GM20000 (cell line): ENCODE measurements around the gene TTC19.

ENCODE experiments used
- DNase-seq: peaks from one replicate; pipeline ENCODE4 v3.0.0; 2012; ENCODE audit warnings: low spot score
- TF ChIP-seq, protein P1 (sequence below): IDR thresholded peaks from 2 replicates; pipeline ENCODE4 v1.5.1; 2012; ENCODE audit warnings: mild to moderate bottlenecking, control low read depth; ENCODE audit errors: extremely low read depth, missing control alignments

TTC19 gene

DNA sequence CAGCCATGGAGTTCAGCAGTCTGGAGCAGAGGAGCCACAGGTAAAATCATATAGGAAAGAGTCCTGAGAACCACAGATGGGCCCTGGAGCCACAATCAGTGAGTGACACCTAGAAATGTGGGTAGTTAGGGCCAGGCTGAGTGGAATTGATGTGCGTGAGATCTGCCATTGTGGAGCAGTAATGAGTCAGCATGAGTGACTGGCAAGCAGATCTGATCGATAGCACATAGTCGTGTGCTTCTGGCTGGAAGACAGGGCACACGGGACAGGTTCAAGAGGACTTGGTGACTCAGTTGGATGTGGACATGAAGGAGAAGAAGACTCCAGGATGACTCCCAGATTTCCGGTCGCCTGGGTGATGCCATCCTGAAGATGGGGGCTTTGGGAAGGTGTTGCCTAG, 42.4 kb upstream of the TTC19 start:
- TF ChIP-seq, protein P1, sequence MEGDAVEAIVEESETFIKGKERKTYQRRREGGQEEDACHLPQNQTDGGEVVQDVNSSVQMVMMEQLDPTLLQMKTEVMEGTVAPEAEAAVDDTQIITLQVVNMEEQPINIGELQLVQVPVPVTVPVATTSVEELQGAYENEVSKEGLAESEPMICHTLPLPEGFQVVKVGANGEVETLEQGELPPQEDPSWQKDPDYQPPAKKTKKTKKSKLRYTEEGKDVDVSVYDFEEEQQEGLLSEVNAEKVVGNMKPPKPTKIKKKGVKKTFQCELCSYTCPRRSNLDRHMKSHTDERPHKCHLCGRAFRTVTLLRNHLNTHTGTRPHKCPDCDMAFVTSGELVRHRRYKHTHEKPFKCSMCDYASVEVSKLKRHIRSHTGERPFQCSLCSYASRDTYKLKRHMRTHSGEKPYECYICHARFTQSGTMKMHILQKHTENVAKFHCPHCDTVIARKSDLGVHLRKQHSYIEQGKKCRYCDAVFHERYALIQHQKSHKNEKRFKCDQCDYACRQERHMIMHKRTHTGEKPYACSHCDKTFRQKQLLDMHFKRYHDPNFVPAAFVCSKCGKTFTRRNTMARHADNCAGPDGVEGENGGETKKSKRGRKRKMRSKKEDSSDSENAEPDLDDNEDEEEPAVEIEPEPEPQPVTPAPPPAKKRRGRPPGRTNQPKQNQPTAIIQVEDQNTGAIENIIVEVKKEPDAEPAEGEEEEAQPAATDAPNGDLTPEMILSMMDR, result no peak
- no peak for DNase-seq

DNA sequence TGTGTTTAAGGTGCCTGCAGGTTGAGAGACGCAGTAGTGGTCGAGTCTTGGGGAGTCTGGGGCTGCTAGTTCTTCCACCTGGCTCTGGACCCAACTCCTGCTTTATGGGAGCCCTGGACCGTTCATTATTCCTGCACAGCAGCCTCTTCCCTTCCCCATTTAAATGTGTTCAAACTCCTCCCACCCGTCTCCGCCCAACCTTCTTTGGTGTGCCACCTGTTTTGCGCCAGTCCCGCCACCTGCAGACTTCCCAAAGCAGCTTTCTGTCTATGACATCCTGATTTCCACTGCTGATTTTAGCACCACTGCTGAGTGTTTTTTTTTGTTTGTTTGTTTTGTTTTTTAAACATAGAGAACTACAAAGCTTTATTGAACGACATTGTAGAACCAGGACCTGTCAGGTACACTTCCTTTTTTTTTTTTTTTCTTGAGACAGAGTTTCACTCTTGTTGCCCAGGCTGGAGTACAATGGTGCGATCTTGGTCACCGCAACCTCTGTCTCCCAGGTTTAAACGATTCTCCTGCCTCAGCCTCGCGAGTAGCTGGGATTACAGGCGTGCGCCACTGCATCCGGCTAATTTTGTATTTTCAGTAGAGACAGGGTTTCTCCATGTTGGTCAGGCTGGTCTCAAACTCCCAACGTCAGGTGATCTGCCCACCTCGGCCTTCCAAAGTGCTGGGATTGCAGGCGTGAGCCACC, 41.9 kb upstream of the TTC19 start:
- TF ChIP-seq, protein P1, result no peak
- DNase-seq, result no peak

DNA sequence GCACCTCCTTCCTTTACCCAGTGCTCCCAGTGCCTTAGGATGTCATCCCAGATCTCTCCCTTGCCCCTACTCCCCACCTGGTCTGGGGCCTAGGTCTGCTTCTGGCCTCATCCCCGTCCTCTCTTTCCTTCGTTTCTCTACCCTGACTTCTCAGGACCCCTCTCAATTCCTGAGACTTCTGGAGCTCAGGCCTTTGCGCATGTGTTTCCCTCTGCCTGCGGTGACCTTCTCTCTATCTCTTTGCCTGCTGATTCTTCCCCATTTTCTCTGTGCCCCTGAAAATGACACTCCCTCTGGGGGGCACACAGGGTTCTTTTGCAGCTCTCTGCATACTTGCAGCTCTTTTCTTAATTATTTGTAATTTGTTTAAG, 41.2 kb upstream of the TTC19 start:
- DNase-seq, result no peak
- TF ChIP-seq, protein P1, result no peak

DNA sequence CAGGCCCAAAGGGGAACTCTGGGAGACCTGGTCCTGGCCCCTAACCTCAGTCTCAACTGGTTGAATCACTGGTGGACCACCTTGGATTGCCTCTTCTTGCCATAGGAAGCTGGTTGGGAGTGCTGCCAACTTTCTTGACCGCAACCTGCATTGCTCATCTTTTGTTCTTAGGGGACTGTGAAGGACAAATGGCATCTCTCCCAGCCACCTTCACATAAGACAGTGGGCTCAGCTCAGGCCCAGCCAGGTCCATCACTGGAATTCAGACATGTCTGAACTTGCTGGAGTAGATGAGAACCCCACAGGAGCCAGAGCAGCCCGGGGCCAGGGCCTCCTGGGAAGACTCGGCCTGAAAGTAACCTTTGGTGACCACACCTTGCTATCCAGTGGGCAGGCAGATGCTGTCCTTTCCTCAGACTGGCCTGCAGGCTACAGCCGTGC, 35.9 kb upstream of the TTC19 start:
- TF ChIP-seq, protein P1, result no peak

DNA sequence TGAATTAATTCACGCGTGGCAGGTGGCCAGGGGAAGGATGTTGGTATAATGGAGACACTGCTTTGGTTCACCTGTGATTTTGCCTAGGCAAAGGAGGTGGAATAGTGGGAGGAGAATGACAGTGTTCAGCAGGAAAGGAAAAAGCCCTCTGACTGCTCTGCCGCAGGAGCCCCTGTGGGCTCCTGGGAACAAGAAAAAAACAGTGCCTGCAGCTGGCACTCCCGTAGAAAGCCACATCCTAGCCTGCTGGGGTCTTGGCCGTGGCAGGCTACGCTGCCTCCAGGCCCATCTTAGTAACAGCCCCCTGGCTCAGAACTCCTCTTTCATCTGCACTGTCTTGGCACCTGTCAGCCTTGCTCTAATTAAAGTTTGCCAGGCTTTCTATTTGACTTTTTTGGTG, 34.1 kb upstream of the TTC19 start:
- DNase-seq, result no peak
- TF ChIP-seq, protein P1, result no peak

More for the DNA sequence above, 35.9 kb upstream of the TTC19 start:
- DNase-seq, result no peak

DNA sequence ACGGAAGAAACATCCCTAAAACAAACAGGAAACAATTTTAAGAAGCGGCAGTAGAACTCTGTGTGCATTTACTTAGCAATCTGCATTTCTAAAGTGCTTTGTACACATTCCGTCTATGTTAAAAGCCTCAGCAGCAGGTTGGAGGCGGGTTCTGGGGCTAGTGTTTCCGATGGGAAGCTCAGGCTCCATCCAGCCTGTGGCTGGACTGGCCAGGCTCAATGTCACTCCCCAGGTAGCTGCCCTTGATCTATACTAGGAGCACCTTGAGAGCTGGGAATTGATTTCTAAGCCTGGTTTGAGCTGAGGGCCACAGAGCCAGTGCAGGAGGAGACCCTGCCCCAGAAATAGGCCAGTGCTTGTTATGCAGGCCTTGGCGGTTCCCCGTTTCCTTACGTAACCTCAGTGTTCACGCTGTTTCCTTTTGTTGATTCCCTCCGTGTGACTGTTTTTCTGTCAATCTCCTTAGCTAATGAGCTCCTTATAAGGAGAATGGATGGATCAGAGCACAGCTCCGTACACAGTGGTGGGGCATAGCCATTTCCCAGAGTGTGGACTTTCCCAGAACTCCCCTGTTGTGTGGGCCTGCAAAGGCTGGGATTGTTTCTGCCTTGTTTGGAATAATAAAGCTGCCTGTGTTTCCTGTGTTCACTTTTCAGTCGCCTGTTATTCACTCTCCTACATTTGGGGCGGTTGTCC, 33.3 kb upstream of the TTC19 start:
- TF ChIP-seq, protein P1, result no peak
- DNase-seq, result no peak

DNA sequence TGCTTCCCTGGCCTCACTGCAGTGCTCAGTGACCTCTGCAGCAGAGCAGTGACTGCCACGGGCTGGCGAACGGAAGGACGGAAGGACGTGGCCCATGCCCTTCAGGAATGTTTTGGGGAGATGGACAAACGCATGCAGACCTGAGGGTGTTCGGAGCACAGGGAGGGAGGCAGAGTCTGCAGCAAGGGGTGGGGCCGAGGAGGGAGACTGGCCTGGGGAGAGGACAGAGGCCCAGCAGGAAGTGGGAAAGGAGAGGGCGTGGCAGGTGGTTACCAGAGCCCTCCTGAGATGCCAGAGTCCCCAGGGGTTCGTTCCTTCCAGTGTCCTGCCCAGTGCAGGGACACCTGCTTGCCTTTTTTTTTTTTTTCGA, 32.8 kb upstream of the TTC19 start:
- DNase-seq, result no peak
- TF ChIP-seq, protein P1, result no peak
